VCaP (cell line): ENCODE measurements around the gene TMEM205.

Experiments used
- H3K27ac ChIP-seq: fragments of 450-650 bp; 2 replicates; pipeline ENCODE4 v1.5.1; 2017
- TF ChIP-seq, protein P1 (sequence below): fragments of 450-650 bp; conservative IDR thresholded peaks from 2 replicates; pipeline ENCODE4 v1.5.1; 2017; ENCODE audit warnings: mild to moderate bottlenecking, moderate library complexity

The TMEM205 gene

DNA sequence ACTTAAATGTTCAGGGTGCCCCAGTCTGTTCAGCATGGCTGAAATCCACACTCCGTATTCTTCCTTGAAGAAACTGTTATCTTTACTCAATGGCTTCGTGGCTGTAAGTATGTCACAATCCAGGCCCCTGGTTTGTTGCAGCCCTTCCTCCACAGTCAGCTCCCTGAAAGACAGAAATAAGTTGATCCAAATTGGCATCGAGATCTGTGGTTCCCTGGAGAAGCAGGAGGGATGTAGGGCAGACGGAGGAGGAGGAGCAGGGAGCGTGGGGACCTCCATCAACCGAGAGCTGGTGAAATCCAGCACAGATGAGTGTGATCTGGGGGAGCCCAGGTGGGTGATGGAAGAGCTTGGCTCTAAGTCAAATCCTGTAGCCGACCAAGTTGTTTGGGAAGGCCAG lies 49.8 kb downstream of the TMEM205 start:
- TF ChIP-seq, protein P1, sequence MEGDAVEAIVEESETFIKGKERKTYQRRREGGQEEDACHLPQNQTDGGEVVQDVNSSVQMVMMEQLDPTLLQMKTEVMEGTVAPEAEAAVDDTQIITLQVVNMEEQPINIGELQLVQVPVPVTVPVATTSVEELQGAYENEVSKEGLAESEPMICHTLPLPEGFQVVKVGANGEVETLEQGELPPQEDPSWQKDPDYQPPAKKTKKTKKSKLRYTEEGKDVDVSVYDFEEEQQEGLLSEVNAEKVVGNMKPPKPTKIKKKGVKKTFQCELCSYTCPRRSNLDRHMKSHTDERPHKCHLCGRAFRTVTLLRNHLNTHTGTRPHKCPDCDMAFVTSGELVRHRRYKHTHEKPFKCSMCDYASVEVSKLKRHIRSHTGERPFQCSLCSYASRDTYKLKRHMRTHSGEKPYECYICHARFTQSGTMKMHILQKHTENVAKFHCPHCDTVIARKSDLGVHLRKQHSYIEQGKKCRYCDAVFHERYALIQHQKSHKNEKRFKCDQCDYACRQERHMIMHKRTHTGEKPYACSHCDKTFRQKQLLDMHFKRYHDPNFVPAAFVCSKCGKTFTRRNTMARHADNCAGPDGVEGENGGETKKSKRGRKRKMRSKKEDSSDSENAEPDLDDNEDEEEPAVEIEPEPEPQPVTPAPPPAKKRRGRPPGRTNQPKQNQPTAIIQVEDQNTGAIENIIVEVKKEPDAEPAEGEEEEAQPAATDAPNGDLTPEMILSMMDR, result no peak
- no peak overlapping the region for H3K27ac ChIP-seq

DNA sequence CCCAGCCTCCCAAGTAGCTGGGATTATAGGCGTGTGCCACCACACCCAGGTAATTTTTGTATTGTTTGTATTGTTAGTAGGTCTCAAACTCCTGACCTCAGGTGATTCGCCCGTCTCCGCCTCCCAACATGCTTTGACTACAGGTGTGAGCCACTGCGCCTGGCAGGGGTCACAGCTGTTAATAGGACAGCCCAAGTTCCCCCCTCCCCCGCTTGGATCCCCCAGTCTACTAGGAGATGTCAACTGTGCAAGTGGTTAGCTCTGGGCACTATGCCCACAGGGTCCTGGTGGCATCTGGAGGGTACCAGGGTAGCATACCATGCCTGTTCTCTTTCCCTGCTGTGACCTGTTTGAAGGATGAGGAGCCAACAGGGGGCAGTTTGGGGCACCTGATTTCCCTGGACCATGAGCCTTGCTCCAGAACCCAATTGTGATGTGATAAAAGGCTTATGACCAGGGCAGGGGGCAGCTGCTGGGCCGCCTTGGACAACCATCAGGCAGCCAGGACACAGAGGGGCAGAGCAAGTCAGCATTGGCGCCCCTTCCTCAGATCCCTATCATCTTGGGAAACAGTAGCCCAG lies 50.3 kb downstream of the TMEM205 start, which contains the start of gene TSPAN16:
Gene TSPAN16 (plus strand): TSS at position 496 of the 581 bp plus-strand sequence. CDS start 138 bp downstream, outside the sequence.
- TF ChIP-seq, protein P1, result no peak
- no peak within 1 kb of the TSS for H3K27ac ChIP-seq

DNA sequence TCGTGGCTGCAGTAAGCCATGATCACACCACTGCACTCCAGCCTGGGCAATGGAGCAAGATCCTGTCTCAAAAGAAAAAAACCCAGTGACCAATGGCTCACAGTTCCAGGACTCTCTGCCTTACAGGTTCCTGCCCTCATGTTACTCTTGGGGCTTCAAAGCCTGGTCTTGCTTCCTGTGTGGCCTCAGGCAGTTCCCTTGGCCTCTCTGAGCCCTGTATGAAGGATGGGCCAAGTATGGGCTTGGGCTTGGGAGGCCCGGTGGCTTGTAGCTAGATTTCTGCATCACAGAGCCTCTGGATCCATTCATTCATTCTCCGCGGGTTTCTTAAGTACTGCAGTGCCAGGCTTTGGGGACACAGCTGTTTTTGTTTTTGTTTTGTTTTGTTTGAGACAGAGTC lies 50.9 kb downstream of the TMEM205 start:
- H3K27ac ChIP-seq, result no peak overlapping the region
- TF ChIP-seq, protein P1, result no peak

DNA sequence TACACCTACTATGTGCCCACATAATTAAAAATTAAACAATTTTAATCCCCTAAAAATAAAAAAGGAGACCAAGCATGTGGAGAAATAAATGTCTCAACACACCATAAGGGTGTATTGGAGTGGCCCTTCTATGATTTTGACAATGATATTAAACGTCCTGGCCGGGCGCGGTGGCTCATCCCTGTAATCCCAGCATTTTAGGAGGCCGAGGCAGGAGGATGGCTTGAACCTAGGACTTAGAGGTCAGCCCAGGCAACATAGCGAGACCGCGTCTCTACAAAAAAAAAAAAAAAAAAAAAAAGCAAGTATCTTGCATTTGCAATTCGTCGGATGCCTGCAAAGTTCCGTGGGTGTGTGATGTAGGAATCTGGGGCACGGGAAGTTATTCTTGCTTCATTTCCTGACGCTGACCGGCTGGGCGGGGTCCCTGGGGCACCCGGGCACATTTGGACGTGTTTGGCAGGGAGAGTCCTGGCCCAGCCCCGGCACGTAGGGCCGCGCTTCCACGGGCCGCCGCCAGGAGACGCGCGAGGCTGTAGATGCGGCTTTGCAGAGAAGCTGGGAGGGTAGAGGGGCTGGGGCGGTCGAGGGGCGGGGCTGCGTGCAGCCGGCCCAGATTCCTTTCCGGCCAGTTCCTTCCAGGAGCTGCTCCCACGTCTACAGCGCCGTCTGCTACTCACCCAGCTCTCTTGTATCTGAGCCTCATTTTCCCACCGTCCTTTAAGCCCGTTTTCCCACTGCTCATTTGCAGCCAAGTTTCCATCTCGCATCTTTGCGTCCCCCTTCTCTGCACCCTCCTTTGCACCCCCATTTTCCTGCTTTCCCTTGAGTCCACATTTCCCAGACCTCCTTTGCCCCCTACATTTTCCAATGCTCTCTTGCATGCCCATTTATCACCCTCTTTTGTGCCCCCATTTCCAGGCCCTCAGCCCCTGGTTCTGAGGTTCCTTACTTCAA lies 52.4 kb downstream of the TMEM205 start:
- H3K27ac ChIP-seq, result peak overlapping the region; percentile 59
- TF ChIP-seq, protein P1, result peak; percentile 93
